ENCODE data around the gene SERPINB6. TPM values are rescaled to one million over a fixed set of nuclear protein-coding genes. Genes with fewer than 3 reads are reported as not detected.

The SERPINB6 gene
- total and polyA plus RNA-seq, 9 of the 15 experiments (the other 6 are each of a cell fraction or from before 2014, with no cell fraction given), result 86.6 to 211 (median 143) TPM

DNA sequence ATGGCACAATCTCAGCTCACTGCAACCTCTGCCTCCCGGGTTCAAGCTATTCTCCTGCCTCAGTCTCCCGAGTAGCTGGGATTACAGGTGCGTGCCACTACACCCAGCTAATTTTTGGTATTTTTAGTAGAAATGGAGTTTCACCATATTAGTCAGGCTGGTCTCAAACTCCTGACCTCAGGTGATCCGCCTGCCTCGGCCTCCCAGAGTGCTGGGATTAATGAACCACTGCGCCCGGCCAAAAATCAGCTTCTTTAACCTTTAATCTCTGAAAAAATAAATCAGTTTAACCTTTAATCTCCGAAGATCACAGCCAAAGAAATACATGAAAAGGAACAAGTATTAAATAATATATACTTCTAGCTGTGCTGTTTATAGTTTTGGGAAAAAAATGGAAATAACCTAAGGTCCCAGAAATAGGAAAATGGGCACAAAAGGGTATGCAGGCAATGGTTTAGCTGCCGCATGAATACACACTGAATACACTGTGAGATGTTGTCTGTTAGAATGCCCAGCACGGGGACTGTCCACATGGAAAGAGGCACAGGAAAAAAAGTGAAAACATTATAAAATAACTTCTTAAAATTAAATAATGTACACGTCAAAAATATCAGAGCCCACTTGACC, 29.9 kb upstream of the SERPINB6 start (continued):
- TF ChIP-seq, protein P1, sequence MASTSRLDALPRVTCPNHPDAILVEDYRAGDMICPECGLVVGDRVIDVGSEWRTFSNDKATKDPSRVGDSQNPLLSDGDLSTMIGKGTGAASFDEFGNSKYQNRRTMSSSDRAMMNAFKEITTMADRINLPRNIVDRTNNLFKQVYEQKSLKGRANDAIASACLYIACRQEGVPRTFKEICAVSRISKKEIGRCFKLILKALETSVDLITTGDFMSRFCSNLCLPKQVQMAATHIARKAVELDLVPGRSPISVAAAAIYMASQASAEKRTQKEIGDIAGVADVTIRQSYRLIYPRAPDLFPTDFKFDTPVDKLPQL (IDR thresholded peaks at IDR 0.05; ENCODE audit: extremely low read depth, insufficient read length), result no peak
- TF ChIP-seq KDM1A (IDR thresholded peaks at IDR 0.05) (peak; percentile 28 to 60), SIN3B (IDR thresholded peaks at IDR 0.05; ENCODE audit: low read depth) (no peak), ZNF780A (CRISPR knock-in tag; IDR thresholded peaks at IDR 0.05) (0 out of 2 replicates have a peak, but pooled peaks have one; percentile 32), NR3C1 (CRISPR knock-in tag; IDR thresholded peaks at IDR 0.05) (no peak), ILF3 (IDR thresholded peaks at IDR 0.05; ENCODE audit: borderline replicate concordance) (no peak), L3MBTL2 (IDR thresholded peaks at IDR 0.05) (no peak), HNRNPK (IDR thresholded peaks at IDR 0.05; ENCODE audit: low read depth, low read length, poor library complexity, severe bottlenecking) (no peak), POLR2H (tag; IDR thresholded peaks at IDR 0.05; ENCODE audit: low read depth) (0 out of 2 replicates have a peak, but pooled peaks have one; percentile 81), HMBOX1 (IDR thresholded peaks at IDR 0.05) (no peak), ZBTB40 (IDR thresholded peaks at IDR 0.05) (peak; percentile 32; the same call in 1 of the 2 replicates), ZBTB40 (CRISPR knock-in tag; IDR thresholded peaks at IDR 0.05) (no peak)

Data from K562 (cell line).